PC-9 (cell line): Measurements from ENCODE around the gene MST1.

ENCODE experiments used
- CTCF ChIP-seq: fragments of 200-600 bp; sonication (generic); conservative IDR thresholded peaks from 2 replicates; pipeline ENCODE4 v1.6.1; 2017; ENCODE audit warnings: mixed run types, antibody characterized with exemption, mild to moderate bottlenecking, moderate library complexity
- EZH2 ChIP-seq: fragments of 200-600 bp; sonication (generic); IDR thresholded peaks from 2 replicates; pipeline ENCODE4 v1.8.0; 2017; ENCODE audit warnings: antibody characterized with exemption, low read depth

DNA sequence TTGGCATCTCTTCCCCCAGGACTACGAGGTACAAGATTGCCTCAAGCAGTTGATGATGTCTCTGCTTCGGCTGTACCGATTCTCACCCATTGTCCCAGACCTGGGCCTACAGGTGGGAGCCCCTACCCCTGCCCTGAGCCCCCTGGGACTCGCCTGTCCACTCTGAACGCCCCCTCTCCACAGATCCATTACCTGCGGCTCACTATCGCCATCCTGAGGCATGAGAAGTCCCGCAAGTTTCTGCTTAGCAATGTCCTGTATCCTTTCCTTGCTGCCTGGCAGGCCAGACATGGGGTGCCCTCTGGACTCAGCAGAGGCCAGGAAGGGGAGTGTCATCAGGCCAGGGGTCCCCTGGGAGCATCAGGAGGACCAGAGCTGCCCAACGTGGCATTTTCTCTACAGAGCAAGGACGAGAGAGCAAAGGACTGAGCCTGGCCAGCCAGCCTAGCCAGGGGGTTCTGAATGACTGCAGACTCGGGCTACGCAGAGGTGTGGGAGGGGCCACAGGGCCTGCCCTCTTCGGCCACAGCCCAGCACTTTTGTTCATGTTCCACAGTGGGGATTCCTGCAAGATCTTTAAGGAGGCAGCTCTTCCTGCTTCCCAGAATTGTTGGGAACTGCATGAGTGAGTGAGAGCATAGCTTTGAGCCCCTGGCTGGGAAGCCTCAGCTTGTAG lies 11.3 kb upstream of the MST1 start:
- TF ChIP-seq CTCF (no peak; the same call in 1 of the 2 replicates), EZH2 (no peak)
